DMS79 treated with DMSO at 0.1 percent for 48 hours (cell line): Measurements from ENCODE around the gene PIANP.
"Not testable (repeated sequence)": the region's sequence is repeated elsewhere in the genome, so short reads cannot be mapped to it uniquely, and the experiment has no call there.

Source experiments
- DNase-seq: peaks from one replicate; lab custom pipeline; 2025; lab: John Stamatoyannopoulos, UW

Gene PIANP

DNA sequence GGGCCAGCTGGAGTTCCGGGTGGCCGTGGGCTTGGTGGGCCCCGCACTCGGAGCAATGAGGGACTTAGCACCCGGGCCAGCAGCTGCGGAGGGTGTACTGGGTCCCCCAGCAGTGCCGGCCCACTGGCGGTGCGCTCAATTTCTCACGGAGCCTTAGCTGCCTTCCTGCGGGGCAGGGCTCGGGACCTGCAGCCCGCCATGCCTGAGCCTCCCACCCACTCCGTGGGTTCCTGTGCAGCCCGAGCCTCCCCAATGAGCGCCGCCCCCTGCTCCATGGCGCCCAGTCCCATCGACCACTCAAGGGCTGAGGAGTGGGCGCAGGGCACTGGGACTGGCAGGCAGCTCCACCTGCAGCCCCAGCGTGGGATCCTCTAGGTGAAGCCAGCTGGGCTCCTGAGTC, 7.7 kb upstream of the PIANP start:
- DNase-seq: not testable (repeated sequence)

DNA sequence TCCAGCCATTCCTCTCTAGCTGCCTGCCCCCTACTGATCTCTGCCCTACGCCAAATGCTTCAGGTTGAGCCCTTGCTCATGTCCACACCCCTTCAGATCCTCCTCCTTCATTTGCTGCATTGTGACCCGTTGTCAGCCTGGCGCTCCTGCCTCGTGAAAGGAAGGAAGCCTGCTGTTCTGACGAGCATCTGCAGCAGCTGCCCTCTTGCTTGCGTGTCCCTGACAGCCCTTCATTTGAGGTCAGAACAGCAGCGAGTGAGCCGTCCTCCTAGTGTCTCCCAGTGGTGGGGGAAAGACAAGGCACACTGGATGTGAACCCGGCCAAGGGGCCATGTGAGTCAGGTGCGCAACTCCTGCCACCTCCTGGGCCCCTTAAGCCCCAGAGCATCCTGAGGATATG, 3.0 kb upstream of the PIANP start:
- DNase-seq: no peak

DNA sequence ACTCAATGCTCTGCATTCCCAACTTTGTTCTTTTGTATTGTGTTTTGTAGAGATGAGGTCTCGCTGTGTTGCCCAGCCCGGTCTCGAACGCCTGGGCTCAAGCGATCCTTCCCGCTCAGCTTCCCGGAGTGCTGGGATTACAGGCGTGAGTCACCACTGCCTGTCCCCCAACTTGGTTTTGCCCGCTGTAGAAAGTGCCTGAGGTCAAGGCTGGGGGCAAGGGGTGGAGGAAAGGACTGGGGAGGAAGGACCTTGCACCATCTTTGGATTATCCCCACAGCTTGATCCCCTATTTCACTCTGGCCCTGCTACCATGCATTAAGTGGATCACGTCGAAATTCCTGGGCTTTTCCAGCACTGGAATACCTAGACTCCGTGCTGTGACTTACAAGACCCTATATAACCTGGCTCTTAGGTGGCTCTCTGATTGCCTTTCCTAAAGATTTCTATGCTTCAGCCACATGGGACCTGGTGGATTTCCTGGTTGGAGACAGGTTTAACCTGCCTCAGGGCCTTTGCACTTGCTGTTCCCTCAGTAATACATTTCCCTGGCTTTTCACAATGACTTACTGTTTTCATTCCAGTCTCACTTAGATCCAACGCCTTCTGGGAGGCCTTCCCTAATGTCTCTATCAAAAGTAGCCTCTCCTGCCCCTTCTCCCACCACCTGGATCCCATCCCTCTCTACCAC, 608 bp upstream of the PIANP start:
- DNase-seq: no peak

DNA sequence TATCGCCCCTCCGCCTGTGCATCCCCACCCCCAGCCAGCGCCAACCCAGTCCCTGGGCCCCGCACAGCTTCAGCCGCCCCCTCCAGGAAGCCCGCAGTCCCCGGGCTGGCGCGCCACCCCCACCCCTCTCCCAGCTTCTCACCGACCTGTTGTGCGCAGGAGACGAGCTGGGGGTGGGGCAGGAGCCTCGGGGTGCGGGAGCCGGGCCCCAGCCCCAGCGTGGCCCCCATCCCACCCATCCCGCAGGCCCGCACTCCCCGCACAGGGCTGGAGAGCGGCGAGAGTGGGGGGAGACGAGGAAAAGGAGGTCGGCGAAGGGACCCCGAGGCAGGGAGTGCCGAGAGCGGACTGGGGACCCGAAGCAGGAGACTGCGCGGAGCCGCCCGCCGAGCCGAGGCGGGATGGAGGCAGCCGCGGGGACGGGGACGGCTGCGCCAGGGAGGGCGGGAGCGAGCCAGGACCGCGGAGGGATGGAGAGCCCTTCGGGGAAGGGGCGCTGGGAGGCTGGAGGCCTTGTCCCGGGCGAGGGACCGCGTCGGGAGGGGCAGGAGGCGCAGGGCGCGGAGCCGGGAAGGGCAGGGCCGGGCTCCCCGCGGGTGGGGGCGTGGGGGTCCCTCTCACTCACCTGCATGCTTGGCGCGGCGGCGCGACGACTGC, 498 bp downstream of the PIANP start:
- peak; percentile 14 for DNase-seq

DNA sequence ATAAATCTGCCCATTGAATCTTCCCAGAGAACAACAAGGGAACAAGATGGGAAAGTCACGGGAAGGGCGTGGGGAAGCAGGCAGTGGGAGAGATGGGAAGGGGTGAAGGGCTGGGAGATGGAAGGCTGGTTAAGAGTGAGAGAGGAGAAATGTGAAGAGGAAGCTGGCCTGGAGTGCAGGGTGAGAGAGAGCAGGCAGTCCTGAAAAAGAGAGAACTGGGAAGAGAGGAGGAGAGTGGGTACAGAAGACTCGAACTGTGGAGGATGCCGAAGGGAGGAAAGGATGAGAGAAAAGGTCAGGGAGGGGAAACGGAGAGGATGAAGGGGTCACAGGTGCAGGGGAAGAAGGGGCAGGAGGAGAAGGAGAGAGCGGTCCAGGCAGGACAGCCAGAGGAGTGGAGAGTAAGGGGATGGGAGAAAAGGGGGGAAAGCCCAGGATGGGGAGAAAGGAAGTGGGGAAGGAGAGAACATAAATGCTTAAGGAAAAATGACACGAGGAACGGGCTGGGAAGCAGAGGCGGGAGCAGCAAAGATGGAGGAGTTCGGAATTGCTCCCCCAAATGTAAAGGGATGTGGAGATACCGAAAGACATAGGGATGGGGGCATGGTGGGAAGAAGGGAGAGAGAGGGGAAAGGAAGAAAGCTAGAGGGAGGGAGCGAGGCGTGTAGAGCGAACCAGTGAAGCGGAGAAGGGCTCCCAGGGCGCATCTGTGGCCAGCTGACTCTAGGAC, 1.2 kb downstream of the PIANP start:
- DNase-seq: no peak

DNA sequence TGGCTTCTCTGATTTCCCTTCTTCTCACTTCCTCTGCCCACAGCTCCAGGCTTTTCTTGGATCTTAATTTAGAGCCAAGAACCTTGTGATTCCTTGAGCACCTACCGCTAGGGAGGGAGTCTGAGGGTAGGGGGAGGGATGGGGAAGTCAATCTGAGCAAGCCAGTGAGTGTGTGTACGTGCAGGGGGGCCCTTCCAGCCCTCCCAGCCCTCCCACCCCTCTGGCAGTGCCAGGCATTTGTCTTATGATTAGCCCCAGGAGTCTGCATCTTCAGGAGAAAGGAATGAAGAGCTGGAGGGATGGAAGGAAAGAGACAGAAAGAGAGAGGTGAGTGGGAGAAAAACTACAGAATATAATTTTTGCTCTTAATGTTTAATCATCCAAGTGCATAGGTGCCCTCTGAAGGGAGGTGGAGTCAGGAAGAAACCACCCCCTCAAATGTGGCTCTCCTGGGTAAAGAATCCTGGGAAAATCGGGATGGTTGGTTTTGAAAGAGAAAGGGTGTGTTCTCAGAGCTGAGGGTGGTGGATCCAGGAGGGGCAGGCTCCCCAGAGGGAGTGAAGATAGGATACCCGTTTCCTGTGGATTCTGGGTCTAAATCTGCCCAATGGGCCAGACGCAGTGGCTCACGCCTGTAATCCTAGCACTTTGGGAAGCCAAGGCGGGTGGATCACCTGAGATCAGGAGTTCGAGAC, 2.1 kb downstream of the PIANP start:
- no peak for DNase-seq

DNA sequence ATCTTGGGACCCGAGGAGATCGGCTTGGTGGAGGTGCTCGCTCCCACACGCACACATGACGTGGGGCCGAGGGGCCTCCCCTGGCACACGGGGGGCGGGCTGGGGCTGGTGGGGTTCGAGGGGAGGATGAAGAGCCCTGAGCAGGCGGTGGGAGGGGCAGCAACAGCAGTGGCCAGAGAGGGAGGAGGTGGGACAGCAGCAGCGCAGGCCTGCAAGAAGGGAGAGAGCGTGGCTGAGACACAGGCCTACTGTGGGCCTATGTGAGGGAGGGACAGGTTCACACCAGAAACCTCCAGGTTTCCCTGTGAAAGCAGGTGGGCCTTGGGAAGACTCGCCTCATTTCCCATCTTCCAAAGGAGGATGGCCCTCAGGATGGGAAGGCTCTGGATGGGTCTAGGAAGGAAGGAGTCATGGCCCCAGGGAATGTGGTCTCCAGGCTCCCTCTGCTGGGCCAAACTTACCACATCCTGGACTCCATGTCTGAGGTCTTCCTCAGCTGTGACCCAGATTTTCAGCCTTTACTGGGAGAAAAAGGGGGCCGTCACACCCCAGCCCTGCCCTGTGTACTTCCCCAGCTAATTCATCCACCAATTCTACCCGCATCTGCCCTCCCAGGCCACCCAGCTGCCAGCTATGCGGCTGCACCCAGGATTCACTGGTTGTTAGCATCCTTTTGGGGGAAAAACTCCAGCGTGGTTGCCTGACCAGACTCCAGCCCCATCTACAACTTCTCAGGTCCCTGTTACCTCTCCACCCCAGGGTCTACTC, 2.8 kb downstream of the PIANP start:
- no peak for DNase-seq

DNA sequence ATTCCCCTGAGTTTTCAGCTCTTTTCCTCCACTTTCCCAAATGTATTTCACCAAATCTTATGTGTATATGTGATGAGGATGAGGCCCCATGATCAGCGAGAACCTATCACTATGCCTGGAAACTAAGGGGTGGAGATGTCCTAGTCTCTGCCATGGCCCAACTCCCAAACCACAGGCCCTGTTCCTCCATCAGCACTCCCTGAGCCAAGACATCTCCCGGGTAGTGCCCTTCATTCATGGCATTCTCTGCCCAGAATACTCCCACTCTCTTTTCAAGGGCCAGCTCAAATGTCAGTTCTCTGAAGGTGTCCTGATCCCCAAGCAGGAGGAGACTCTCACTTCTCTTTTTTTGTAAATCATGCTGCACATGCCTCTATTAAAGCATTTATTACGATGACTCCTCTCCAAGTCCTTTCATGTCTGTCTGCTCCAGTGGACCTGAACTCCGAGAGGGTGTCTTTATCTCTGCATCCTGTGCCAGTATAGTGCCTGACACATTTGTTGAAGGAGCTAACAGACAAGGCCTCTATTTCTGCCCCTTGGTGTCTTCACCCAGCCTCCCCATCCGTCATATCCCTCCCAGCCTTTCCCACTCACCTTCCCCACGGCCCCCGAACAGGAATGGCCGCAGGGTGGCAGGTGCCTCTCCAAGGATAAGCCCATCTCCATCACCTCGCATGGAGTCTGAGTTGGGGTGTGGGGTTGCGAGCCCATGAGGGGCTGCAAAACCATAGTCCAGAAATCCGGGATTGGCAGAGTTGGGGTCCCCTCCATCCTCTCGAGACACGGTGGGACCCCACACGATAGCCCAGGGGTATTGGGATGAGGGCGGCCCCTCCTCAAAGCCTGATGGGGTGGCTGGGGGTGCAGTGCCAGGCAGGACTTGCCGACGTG, 3.7 kb downstream of the PIANP start:
- no peak for DNase-seq

DNA sequence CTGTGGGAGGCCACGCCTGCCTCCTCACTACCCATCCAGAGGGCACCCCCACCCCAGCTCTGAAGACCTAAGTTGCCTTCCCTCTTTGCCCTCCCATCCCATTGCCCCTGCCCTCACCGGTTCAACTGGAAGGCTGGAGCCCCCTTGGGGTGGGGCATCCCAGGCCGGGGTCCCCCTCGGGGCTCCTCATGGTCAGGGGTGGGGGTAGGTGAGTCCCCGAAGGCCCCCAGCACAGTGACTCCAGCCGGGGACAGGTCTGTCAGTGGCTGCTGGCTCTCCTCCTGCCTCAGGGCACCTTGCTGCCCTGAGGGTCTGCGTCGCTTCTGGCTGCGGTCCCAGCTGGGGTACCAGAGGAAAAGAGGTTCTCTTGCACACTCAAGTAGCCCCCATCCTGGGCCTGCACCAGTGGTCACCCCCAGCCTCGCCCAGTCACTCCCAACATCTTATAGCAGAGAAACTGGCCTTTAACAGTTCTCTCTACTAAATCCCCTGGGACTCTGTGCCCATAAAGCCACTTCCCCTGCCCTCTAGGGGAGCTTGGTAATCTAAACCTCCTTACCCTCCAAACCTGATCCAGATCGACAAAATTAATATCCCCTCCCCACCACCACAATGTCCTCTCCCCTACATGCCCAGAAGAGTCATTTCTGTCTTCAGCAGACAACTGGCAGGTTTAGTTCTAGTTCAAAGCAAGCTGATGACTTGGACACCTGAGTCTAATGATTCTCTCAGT, 5.1 kb downstream of the PIANP start:
- no peak for DNase-seq

DNA sequence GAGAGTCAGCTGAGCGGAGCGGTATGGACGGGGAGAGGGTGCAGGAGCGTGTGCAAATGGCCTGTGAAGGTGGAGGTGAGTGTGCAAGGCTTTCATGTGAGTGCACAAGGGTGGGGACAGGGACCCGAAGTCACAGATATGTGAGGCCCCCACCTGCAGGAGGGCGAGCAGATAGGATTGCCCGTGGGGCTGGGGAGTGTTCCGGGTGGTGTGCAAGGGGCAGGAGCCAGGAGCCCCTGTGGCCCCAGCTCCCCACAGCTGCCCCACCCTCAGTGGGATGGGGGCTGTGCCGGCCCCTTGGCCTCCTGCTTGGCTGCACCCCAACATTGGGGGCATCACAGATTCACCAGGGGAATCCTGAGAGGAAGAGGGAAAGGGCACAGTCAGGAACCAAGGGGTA, 5.9 kb downstream of the PIANP start:
- DNase-seq: no peak

DNA sequence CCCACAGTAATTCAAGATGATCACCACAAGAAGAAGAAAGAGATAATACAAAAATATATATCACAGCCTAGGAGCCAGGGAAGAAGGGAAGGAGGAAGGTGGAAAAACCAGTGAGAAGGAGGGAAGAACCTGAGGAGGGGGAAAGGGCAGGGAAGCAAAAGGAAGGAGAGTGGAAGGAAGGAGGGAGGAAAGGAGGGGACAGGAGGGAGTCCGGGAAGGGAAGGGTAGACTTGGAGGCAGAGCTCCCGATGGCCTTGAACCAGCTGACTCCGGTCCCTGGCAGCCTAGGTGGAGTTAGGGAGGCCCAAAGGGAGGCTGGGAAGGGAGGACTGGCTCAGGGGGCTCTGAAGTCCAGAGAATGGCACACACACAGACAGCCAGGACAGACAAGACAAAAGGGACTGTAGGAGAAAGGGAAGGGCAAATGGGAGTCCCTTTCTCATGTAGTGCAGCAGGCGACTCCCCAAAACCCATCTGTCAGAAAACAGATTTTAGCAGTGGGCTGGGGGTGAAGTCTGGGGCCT, 6.7 kb downstream of the PIANP start:
- DNase-seq: no peak

DNA sequence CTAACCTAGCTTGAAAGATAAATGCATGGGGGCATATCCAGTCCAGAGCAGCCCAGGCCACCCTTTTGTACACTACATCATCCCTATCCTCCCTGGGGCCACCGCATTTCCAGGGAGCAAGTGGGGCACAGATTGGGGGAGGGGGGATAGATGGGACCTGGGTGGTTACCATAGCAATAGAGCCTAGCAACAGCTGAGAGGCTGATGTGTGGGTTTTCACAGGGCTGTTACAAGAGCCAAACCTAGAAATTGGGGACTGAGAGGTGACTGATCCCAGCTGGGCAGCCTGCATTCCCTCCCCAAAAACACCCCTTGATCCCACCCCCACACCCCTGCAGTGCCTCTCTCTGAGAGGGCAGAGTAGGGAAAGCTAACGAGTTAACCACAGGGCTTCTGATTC, 7.7 kb downstream of the PIANP start:
- no peak for DNase-seq

DNA sequence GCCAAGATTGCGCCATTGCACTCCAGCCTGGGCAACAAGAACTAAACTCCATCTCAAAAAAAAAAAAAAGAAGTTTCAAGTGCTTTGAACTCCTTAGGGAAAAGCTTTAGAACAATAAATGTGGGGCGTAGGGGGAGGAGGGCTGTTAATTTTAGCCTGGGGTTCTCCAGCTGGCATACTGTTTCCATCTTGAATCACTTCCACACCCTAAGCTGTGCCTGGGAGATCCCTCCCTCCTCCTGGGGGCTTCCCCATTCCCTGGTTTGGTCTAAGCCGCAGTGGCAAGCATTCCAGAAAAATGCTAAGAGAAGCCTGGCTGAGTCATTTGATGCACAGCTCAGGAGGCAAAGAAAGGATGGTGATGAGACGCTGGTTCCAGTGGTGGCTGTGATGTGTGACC, 9.1 kb downstream of the PIANP start:
- DNase-seq: no peak

DNA sequence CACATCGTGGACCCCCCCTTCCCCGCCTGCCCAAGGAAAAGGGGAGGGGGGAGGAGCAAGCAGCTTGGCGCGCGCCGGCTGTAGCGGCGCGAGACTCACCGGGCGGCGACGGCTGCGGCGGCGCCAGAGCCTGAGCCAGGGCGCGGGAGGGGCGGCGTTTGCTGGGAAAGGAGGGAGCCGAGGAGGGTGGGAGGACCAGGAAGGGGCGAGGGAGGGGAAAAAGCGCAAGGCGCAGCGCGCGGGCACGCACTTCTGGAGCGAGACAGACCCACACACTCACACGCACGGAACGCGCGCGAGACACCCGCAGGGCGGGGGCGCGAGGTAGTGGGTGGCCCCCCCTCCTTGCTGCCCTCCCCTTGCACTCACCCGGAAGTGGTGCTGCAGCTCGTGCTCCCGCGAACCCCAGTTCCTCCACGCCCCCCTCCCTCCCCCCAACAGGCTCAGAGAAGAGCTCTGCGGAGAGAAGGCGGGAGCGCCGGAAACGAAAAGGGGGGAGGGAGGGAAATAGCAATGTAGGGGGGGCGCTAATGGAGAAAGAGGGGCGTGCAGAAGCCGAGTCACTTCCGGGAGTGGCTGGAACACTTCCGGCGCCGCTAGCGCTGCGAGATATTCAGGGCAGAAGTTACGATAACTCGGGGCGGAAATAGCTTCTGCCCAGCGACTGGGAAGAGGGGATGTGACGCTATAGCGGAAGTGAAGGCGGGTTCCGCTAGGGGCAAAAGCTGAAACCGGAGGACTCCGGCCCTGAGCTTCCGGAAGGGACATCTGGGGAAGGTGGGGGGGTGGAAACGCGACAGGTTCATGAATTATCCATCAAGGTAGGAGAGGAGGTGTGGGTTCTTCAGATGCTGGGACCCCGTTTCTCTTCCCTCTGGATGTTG, 11.4 kb downstream of the PIANP start, which contains the start of gene ZNF384:
TSS of gene ZNF384 (minus strand) at position 377 of the 884 bp plus-strand sequence. CDS start 9,855 bp downstream, outside the sequence.
- DNase-seq: peak; percentile 98

DNA sequence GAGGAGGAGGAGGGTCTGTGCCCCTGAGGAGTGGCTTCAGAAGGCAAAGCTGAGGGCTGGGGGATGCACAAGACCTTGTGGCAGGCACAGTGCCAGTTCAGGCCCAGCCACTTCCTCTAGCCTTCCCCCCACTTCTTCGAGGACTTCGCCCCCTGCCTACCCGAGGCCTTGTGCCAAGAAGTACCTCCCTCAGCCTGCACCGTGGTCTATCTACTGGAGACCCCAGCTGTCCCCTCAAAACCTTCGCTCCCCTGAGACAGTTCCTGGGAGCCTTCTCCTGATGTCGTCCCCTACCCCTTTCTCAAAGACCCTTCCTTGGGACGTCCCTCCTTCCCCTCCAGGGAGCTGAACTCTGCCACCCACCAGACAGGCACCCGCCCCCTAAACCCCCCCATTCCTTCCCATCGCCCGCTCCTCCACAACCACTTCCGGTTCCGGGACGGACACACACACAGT, 12.0 kb downstream of the PIANP start:
- DNase-seq: peak; percentile 88

DNA sequence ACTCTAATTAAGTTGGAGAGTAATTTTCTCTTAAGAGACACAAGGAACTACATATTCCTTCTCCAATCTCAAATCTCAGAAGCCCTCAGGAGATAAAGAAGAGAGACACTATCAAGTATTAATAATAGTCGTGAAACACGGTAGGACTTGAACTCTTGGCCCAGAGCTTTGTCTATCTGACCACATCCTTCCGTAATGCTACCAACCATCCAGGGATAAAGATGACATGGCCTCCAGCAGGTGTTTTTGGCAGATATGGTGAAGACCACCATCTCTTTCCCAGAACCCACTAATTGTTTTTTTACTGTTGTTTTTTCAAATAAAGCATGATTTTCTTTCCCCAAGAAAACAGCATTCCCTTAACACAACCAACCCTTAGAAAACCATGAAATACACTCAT, 14.8 kb downstream of the PIANP start:
- DNase-seq: no peak

DNA sequence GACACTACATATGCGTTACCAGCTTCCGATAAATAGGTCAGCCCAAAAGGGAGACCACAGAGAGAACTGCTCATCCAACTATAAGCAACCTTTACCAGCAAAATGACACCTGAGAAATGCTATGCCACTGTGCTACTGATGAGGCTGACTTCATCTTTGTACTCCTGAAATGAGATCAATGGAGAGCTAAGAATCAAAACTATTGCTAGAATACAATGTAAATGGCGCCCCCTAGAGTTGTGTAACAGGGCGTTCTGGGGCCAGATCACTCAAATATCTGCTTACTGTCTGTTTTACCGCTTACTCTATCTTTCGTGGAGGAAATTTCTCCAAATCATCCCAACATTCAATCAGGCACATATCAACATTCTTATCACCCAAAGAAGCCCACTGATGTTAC, 16.0 kb downstream of the PIANP start:
- peak; percentile 29 for DNase-seq

DNA sequence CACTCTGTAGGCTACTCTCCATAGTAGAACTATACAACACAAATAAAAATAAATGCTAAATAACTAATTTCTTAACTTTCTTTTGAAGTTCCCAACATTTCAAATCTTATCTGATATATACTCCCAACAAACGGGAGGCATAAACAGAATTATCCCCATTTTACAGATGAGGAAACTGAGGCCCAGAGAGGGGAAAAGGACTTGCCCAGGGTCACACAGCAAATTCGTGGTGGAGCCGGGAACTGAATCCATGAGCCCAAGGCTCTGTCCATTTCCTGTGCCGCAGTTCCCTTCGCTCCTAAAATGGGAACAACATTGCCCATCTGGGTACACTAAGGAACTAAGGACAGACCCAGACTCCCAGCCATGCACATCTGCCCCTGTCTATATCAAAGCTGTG, 23.7 kb downstream of the PIANP start:
- no peak for DNase-seq

DNA sequence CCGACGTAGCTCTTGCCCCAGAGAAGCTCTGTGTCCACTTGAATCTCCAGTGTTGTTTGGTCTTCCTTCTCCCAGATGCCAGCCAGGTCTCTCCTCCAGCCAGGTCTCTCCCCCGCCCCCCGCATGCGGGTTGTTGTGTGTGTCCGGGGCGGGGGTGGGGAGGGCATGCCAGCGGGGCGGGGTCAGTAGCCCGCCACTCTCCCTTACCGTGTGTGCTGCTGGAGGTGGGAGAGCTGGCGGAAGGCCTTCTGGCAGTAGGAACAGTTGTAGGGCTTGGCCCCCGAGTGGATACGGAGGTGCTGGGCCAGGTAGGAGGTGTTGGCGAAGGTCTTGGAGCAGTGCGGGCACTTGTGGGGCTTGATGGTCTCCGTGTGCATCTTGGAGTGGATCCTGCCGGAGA, 28.5 kb downstream of the PIANP start:
- DNase-seq: no peak
